Astrocyte of the spinal cord (primary cell): ENCODE data around the gene PPM1K.
A peak's percentile ranks its signal among the peaks of the same experiment; 100 is the strongest.

Source experiments
- DNase-seq: peaks from one replicate; pipeline ENCODE4 v3.0.0; 2011; ENCODE audit warnings: low read depth, low spot score
- H3K4me3 ChIP-seq: 2 replicates; pipeline ENCODE4 v1.5.1; 2011; ENCODE audit warnings: low read depth, mild to moderate bottlenecking, low read length, moderate library complexity
- in situ Hi-C: cut with HindIII; loops from 2 replicates; pipeline ENCODE4 v1.10.0; 2017; ENCODE audit warnings: low sequenced_read_pairs
- TF ChIP-seq, protein P1 (sequence below): IDR thresholded peaks from 2 replicates; pipeline ENCODE4 v1.5.1; 2012; ENCODE audit warnings: low read depth, mild to moderate bottlenecking, low read length, inconsistent platforms

Gene PPM1K

DNA sequence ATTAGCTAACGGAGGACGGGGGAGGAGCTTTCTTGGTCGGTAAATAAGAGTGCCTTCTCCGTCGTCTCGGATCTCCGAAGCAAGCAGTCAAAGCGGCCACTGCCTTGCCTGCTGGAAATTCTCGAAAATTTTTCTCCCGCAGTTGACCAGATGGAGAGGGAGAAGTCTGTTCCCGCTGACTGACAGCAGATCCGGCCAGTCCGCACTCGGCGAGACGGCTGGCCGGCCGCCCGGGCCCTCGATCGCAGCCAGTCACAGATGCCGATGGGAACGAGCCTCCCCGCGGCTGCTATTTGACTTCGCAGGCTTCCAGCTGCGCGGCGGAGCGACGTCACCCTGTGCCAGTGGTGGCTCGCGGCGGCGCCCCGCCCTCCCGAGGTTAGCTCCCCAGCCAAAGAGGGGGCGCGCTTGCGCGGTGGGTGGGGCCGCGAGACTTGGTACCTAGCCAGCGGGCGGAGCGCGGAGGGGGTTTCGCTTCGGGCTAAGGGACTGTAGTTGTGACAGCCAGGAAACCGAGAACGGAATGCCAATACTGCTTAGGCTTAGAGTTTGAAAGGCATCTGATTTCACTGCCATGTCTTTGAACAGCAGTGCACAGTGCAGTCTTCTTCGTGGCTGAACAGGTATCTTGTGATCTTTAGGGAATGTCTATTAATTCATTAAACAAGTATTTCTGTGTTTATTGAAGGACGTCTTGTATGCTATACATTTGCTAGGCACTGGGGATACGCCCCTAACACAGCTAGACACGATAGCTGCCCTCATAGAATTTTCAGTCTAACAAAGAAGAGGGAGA is at the start of gene PPM1K:
TSS of gene PPM1K (minus strand) at position 123 of the 796 bp plus-strand sequence. CDS start 5,978 bp downstream, outside the sequence.
- TF ChIP-seq, protein P1, sequence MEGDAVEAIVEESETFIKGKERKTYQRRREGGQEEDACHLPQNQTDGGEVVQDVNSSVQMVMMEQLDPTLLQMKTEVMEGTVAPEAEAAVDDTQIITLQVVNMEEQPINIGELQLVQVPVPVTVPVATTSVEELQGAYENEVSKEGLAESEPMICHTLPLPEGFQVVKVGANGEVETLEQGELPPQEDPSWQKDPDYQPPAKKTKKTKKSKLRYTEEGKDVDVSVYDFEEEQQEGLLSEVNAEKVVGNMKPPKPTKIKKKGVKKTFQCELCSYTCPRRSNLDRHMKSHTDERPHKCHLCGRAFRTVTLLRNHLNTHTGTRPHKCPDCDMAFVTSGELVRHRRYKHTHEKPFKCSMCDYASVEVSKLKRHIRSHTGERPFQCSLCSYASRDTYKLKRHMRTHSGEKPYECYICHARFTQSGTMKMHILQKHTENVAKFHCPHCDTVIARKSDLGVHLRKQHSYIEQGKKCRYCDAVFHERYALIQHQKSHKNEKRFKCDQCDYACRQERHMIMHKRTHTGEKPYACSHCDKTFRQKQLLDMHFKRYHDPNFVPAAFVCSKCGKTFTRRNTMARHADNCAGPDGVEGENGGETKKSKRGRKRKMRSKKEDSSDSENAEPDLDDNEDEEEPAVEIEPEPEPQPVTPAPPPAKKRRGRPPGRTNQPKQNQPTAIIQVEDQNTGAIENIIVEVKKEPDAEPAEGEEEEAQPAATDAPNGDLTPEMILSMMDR, result no peak
- H3K4me3 ChIP-seq, result peak within 1 kb of the TSS; percentile 70
- in situ Hi-C loops, result no loop called here
- peak; percentile 99 for DNase-seq

DNA sequence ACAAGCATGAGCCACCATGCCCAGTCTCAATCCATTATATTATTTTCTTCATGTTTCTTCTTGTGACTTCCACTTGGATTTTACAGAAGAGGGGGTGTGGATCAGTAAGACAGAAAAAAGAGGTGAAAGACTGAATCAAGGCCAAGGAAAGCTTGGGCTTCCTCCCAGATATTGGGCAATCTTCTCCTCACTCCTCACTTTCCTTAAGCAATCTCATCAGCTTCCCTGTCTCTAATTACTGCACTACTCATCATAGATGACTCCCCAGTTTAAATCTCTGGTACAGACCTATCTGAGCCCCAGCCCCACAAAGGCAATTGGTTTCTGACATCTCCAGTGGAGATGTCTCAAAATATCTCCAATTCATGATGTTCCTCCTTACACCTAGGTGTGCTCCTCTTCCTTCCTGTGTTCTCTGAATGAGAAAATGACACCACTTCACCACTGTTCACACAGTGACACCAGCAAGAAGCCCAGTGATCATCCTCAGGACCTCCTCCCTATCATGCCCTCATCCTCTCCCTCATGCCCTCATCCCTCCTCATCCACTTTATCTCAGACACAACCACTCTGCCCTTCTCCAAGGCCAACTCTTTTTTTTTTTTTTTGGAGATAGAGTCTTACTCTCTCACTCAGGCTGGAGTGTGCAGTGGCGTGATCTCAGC is 49.5 kb upstream of the PPM1K start:
- in situ Hi-C loops, result no loop called here
- no peak overlapping the region for H3K4me3 ChIP-seq
- no peak for DNase-seq
- TF ChIP-seq, protein P1, result no peak

- in situ Hi-C loops, result no loop called here
- TF ChIP-seq, protein P1, result no peak
- H3K4me3 ChIP-seq, result no peak overlapping the region
- DNase-seq, result no peak
Measured at GRCh38 chr4:88327665-88328064, 43.3 kb upstream of the PPM1K start.

- in situ Hi-C loops, result no loop called here
- TF ChIP-seq, protein P1, result no peak
Measured at GRCh38 chr4:88320780-88321373, 36.5 kb upstream of the PPM1K start.

GRCh38 chr4:88320224-88320779 is 35.9 kb upstream of the PPM1K start:
- DNase-seq, result peak; percentile 4
- TF ChIP-seq, protein P1, result no peak
- no peak overlapping the region for H3K4me3 ChIP-seq
- in situ Hi-C loops, result no loop called here

More at GRCh38 chr4:88320780-88321373, 36.5 kb upstream of the PPM1K start:
- DNase-seq, result peak; percentile 39
- no peak overlapping the region for H3K4me3 ChIP-seq

GRCh38 chr4:88318751-88319350 is 34.5 kb upstream of the PPM1K start:
- TF ChIP-seq, protein P1, result no peak

More at GRCh38 chr4:88318751-88319350, 34.5 kb upstream of the PPM1K start:
- no peak for DNase-seq
- in situ Hi-C loops, result no loop called here
- no peak overlapping the region for H3K4me3 ChIP-seq
